Tibial artery (tissue), 4 donors: ENCODE results near the gene ADAM12.

Experiments used
- DNase-seq, 2 donors: peaks; one replicate each; pipeline ENCODE4 v3.0.0-alpha.2; 2019
- H3K27ac ChIP-seq, 2 donors: fragments of 200-600 bp; sonication (generic) in 1 of 2; 1 replicate in 1 of 2; 2 replicates in 1 of 2; pipeline ENCODE4 v1.5.1; 2018 to 2019; ENCODE audit warnings: mild to moderate bottlenecking in 1 of 2
- H3K27me3 ChIP-seq, 2 donors: fragments of 200-600 bp; sonication (generic) in 1 of 2; one replicate each; pipeline versions ENCODE4 v1.5.1 to v1.6.0; 2016 to 2019
- H3K36me3 ChIP-seq, 3 donors: fragments of 200-600 bp; sonication (generic) in 2 of 3; one replicate each; pipeline ENCODE4 v1.5.1; 2016 to 2019; ENCODE audit warnings: mild to moderate bottlenecking in 2 of 3
- H3K4me1 ChIP-seq, 4 donors: fragments of 200-600 bp; sonication (generic) in 2 of 4; 1 replicate in 3 of 4; 2 replicates in 1 of 4; pipeline ENCODE4 v1.5.1; 2016 to 2019
- H3K4me3 ChIP-seq, 2 donors: fragments of 200-600 bp; sonication (generic) in 1 of 2; 1 replicate in 1 of 2; 2 replicates in 1 of 2; pipeline ENCODE4 v1.5.1; 2018 to 2019; ENCODE audit warnings: mild to moderate bottlenecking in 2 of 2
- H3K9me3 ChIP-seq, 3 donors: fragments of 200-600 bp; sonication (generic) in 1 of 3; one replicate each; pipeline ENCODE4 v1.5.1; 2016 to 2019
- CTCF ChIP-seq, 2 experiments: fragments of 200-600 bp in 1 of 2; fragments of 450-650 bp in 1 of 2; IDR thresholded peaks; one replicate each; pipeline ENCODE4 v1.5.1; 2017 to 2019; ENCODE audit warnings: antibody characterized with exemption in 2 of 2, mild to moderate bottlenecking in 1 of 2, moderate library complexity in 1 of 2
- intact Hi-C: fragments of 100-400 bp; cut with DNase I; formaldehyde crosslinking; loops from one replicate; pipeline ENCODE4 v1.15.0; 2023; ENCODE audit warnings: low total_unique reads

ADAM12 gene

DNA sequence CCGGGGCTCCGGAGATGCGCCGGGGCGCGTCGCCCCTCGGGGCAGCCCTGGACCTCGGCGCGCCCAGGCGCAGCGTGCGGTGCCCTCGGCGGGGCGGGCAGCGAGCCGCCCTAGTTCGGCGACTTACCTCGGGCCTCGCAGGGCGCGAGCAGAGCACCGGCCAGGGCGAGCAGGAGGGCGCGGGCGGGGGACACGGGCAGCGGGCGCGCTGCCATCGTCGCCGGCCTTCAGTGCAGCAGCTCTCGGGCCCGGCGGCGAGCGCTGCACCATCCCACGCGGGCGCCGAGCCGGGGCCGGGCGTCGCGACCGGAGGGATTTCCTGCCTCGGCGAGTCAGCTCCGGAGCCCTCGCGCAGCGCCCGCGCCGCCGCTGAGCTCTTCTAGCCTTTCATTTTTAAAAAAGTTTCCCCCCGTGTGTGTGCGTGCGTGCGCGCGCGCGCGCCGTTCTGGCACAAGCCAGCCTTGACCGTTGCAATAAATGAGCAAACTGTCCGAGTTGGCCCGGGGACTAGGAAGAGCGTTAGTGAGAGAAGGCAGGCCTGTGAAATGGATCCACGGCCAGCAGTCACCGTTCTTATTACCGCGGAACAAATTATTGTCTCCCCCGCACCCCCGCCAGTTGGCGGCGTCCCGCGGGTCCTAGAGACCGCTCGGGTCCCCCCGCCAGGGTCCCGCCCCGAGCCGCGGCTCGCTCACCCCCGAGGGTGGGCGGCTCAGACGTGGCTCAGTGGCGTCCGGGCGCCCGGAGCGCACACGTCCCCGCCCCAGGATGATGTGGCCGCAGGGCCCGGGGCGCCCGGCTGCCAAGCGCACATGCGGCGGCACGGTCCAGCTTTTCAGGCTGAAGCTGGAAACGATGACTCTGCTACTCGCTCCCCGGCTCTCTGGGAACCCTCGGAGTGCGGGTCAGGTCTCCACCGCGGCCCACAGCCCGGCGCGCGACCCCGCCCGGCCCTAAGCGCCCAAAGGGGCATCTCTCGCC lies at the start of gene ADAM12:
TSS of gene ADAM12 (minus strand) at position 547 of the 981 bp plus-strand sequence. CDS start at position 215, 332 bp downstream.
- H3K27ac ChIP-seq: peak within 1 kb of the TSS; percentile 41 to 45
- no peaks in the 10 kb centered on the region for H3K27me3 ChIP-seq
- no peaks in the 10 kb centered on the region for H3K9me3 ChIP-seq
- DNase-seq: peak in 1 of 2 donors; percentile 36
- no peak for TF ChIP-seq CTCF (IDR thresholded peaks at IDR 0.05)
- H3K4me3 ChIP-seq: peak within 1 kb of the TSS; percentile 50 to 68
- no peaks in the 10 kb centered on the region for H3K36me3 ChIP-seq
- intact Hi-C loops: loop anchor here (5.0 kb wide), 1 partner anchor 406 kb away; no protein-coding TSS in a partner anchor
- H3K4me1 ChIP-seq: peaks cover 0 to 28% (median 14%) of the 10 kb centered on the region in 4 donors

DNA sequence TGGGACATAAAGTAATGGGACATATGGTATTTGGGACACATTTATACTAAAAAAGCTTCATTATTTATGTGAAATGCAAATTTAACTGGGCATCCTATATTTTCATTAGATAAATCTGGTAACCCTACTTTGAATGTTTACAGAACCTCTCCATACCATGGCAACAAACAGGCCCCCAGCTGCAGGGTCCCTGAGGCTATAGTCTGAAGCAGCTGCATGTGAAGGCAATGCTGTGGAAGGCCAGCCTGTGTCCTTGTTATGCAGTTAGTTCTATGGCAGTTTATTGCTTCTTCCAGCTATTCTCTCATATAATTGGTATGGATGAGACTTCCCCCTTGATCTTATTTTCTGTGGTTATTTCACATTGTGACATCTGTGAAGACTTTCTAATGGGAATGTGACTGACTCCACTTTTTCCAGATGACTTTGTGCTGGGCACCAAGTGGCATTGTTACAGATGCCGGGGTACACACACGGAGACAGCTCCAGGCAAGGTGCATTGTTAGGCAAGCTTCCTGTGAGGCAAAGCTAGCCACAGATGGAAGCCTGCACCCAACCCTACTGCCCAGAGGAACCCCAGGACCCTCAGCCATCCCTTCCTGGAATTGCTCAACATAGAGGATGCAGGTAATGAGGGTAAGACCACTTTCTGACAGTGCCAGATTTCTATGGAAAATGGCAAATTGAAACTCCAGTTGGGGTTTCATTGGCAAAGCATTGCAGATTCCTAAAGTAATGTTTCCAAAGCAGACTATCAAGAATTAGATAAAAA lies 49.5 kb upstream of the ADAM12 start:
- no peaks in the 10 kb centered on the region for H3K4me1 ChIP-seq
- TF ChIP-seq CTCF (IDR thresholded peaks at IDR 0.05): no peak
- H3K27me3 ChIP-seq: no peaks in the 10 kb centered on the region
- DNase-seq: no peak
- no peak overlapping the region for H3K4me3 ChIP-seq
- H3K36me3 ChIP-seq: no peaks in the 10 kb centered on the region
- peaks cover 0 to 8% (median 6%) of the 10 kb centered on the region in 3 donors for H3K9me3 ChIP-seq
- H3K27ac ChIP-seq: no peak overlapping the region
- intact Hi-C loops: no loop called here

- Histone ChIP-seq H3K9me3 (peaks cover 0 to 4% (median 3%) of the 10 kb centered on the region in 3 donors), H3K4me3 (no peak overlapping the region), H3K4me1 (no peaks in the 10 kb centered on the region), H3K36me3 (no peaks in the 10 kb centered on the region), H3K27ac (no peak overlapping the region), H3K27me3 (no peaks in the 10 kb centered on the region)
- intact Hi-C loops: no loop called here
- no peak for TF ChIP-seq CTCF (IDR thresholded peaks at IDR 0.05)
- DNase-seq: no peak
Observed at GRCh38 chr10:126434235-126434634, 46.0 kb upstream of the ADAM12 start.

GRCh38 chr10:126433351-126433750 lies 45.1 kb upstream of the ADAM12 start:
- no peak for DNase-seq
- H3K27me3 ChIP-seq: no peaks in the 10 kb centered on the region
- no peak for TF ChIP-seq CTCF (IDR thresholded peaks at IDR 0.05)
- H3K36me3 ChIP-seq: no peaks in the 10 kb centered on the region
- H3K9me3 ChIP-seq: no peaks in the 10 kb centered on the region
- intact Hi-C loops: no loop called here
- no peak overlapping the region for H3K27ac ChIP-seq
- H3K4me1 ChIP-seq: no peaks in the 10 kb centered on the region
- H3K4me3 ChIP-seq: no peak overlapping the region

DNA sequence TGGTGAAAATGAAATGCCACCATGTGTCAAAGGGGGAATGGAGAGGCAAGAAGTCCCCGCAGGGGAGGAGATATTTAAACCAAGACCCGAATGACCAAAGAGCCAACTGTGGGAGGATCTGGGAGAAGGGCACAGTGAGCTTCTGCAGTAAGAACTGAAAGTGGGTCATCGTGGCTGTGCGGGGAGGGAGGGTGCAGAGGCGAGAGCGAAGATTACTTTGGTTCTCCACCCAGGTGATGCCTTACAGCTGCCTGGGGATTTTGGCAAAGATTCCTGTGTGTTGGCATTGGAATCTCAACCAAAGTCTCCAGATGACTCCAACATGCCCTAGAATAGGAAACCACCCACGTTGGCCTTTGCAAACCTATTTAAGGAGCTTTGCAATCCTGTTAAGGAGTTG lies 44.2 kb upstream of the ADAM12 start:
- intact Hi-C loops: no loop called here
- no peak overlapping the region for H3K4me3 ChIP-seq
- no peak for DNase-seq
- no peaks in the 10 kb centered on the region for H3K4me1 ChIP-seq
- no peaks in the 10 kb centered on the region for H3K9me3 ChIP-seq
- no peak for TF ChIP-seq CTCF (IDR thresholded peaks at IDR 0.05)
- H3K27ac ChIP-seq: no peak overlapping the region
- H3K27me3 ChIP-seq: no peaks in the 10 kb centered on the region
- no peaks in the 10 kb centered on the region for H3K36me3 ChIP-seq
